Prostate gland (tissue), 2 donors: Measurements from ENCODE around the gene DMD. TPM values are rescaled to one million over a fixed set of nuclear protein-coding genes. Genes with fewer than 3 reads are reported as not detected.

Experiments
- DNase-seq: peaks from one replicate; pipeline ENCODE4 v3.0.0-alpha.2; 2019; ENCODE audit warnings: low spot score
- H3K27ac ChIP-seq, 2 donors: fragments of 200-600 bp; sonication (generic); 2 replicates each; pipeline ENCODE4 v1.5.1; 2017 to 2019
- H3K27me3 ChIP-seq: fragments of 200-600 bp; sonication (generic); replicated peaks from 2 replicates; pipeline ENCODE4 v1.5.1; 2019; ENCODE audit not compliant: insufficient read depth
- H3K36me3 ChIP-seq, 2 donors: fragments of 200-600 bp; sonication (generic); 1 replicate in 1 of 2; 2 replicates in 1 of 2; pipeline versions ENCODE4 v1.5.1 to v1.8.1; 2017 to 2019
- H3K4me1 ChIP-seq: fragments of 200-600 bp; sonication (generic); replicated peaks from 2 replicates; pipeline ENCODE4 v1.5.1; 2019
- H3K4me3 ChIP-seq, 2 donors: fragments of 200-600 bp; sonication (generic); 2 replicates each; pipeline ENCODE4 v1.5.1; 2017 to 2019
- H3K9me3 ChIP-seq: fragments of 200-600 bp; sonication (generic); 2 replicates; pipeline ENCODE4 v1.5.1; 2017
- POLR2A ChIP-seq: fragments of 450-650 bp; IDR thresholded peaks from one replicate; pipeline ENCODE4 v1.6.1; 2016; ENCODE audit warnings: antibody characterized with exemption, mild to moderate bottlenecking
- POLR2AphosphoS5 ChIP-seq: sonication (generic); formaldehyde crosslinking; IDR thresholded peaks from one replicate; pipeline ENCODE4 v1.6.1; 2017; ENCODE audit warnings: antibody characterized with exemption
- WGBS: methylation state at CpG from one replicate; pipeline ENCODE4 v1.1.5; 2018; 5-methylcytosine and 5-hydroxymethylcytosine counted together
- intact Hi-C: fragments of 100-400 bp; cut with DNase I; formaldehyde crosslinking; loops from one replicate; pipeline ENCODE4 v1.14.2; 2022
- total RNA-seq, 2 donors: library from RNA; depleted of rRNA; stranded (reverse); fragments of >200 nt; gene quantifications; one replicate each; pipeline ENCODE4 v1.1.0, GENCODE V29; 2016
- TF ChIP-seq, protein P1 (sequence below), 4 experiments: fragments of 200-600 bp in 2 of 4; fragments of 450-650 bp in 2 of 4; sonication (generic) in 2 of 4; IDR thresholded peaks; 1 replicate in 3 of 4; 2 replicates in 1 of 4; pipeline ENCODE4 v1.5.1; 2016 to 2019; ENCODE audit warnings: antibody characterized with exemption in 4 of 4, mild to moderate bottlenecking in 2 of 4, moderate library complexity in 2 of 4

DMD gene
- total RNA-seq, 2 donors from 2014 or later: 17.6 to 34.8 TPM

DNA sequence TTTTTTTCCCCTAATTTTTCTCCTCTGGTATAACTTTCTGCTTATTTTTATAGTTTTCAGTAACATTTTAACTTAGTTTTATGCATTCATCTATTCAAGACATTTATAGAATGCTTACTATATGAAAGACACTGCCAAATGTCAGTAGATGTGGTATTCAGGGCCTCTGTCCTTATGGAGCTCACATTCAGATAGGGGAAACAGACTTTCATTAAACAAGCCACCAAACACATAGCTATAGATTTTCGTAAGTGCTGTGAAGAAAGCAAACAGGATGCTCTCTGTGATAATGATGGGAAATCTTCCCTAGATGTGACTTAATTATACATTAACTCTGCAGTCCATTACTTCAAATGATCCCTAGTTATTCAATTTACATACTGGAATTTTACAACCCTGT lies 1777.5 kb downstream of the DMD start:
- Histone ChIP-seq H3K4me3 (no peak overlapping the region), H3K27ac (no peak overlapping the region), H3K9me3 (no peaks in the 10 kb centered on the region), H3K4me1 (no peaks in the 10 kb centered on the region), H3K36me3 (no peaks in the 10 kb centered on the region), H3K27me3 (no peaks in the 10 kb centered on the region)
- WGBS: 80% methylated on average over 1 of the region's 1 CpG
- intact Hi-C loops: no loop called here
- DNase-seq: no peak
- TF ChIP-seq, protein P1, sequence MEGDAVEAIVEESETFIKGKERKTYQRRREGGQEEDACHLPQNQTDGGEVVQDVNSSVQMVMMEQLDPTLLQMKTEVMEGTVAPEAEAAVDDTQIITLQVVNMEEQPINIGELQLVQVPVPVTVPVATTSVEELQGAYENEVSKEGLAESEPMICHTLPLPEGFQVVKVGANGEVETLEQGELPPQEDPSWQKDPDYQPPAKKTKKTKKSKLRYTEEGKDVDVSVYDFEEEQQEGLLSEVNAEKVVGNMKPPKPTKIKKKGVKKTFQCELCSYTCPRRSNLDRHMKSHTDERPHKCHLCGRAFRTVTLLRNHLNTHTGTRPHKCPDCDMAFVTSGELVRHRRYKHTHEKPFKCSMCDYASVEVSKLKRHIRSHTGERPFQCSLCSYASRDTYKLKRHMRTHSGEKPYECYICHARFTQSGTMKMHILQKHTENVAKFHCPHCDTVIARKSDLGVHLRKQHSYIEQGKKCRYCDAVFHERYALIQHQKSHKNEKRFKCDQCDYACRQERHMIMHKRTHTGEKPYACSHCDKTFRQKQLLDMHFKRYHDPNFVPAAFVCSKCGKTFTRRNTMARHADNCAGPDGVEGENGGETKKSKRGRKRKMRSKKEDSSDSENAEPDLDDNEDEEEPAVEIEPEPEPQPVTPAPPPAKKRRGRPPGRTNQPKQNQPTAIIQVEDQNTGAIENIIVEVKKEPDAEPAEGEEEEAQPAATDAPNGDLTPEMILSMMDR (IDR thresholded peaks at IDR 0.05): no peak
- no peak for TF ChIP-seq POLR2A
- no peak for TF ChIP-seq POLR2AphosphoS5

DNA sequence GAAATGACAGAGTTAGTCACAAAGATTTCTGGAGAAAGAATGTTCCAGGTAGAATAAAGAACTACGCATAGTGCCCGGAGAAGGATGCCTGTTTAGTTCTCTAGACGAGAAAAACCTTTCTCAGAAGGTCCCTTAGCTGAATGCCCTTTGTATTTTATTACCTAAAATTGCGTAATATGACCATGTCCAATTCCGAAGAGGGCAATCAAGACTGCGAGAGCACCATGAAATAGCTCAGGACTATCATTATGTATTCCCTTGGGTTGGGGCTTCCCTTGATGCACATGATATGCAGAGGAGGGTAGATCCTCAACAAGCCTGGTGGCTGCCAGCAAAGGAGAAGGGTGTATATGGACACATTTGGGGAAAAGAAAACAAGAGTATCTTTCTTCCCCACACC lies 1781.4 kb downstream of the DMD start:
- intact Hi-C loops: no loop called here
- no peak for DNase-seq
- 98% methylated on average over 6 of the region's 6 CpGs for WGBS
- no peaks in the 10 kb centered on the region for H3K27me3 ChIP-seq
- H3K4me3 ChIP-seq: no peak overlapping the region
- no peaks in the 10 kb centered on the region for H3K4me1 ChIP-seq
- TF ChIP-seq, protein P1 (IDR thresholded peaks at IDR 0.05): no peak
- TF ChIP-seq POLR2AphosphoS5: no peak
- TF ChIP-seq POLR2A: no peak
- no peaks in the 10 kb centered on the region for H3K36me3 ChIP-seq
- no peak overlapping the region for H3K27ac ChIP-seq
- no peaks in the 10 kb centered on the region for H3K9me3 ChIP-seq

DNA sequence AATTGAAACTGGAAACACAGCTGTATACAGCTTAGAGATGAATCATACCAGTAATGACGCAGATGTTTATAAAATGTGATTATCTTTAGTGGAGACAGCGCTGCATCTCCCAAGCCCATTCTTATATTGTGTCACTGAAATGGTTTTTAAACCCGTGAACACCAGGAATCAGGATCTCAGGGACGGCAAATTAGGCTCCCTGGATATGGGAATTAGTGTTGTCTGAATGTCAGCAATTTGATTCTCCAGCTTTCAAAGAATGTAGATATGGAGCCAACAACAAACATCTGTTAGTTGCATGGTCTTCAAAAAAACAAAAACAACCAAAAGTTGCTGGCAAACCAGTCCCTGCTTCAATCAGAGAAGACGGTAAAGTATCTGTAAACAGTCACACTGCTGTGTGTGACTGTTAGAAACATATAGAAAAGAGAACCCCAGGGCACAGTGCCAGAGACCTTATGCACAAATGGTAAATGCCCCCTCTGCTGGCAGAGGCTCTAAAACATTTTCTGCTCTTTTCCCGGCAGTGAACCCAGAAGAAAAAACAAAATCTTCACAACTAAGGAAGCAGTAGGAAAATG lies 1787.7 kb downstream of the DMD start:
- intact Hi-C loops: no loop called here
- Histone ChIP-seq H3K27ac (no peak overlapping the region), H3K4me3 (no peak overlapping the region), H3K4me1 (no peaks in the 10 kb centered on the region), H3K36me3 (no peaks in the 10 kb centered on the region), H3K27me3 (no peaks in the 10 kb centered on the region), H3K9me3 (no peaks in the 10 kb centered on the region)
- TF ChIP-seq POLR2AphosphoS5: no peak
- TF ChIP-seq, protein P1 (IDR thresholded peaks at IDR 0.05): peak in 3 of 4 experiments; percentile 17 to 39 (median 32)
- DNase-seq: peak; percentile 14
- WGBS: 26% methylated on average over 6 of the region's 6 CpGs

DNA sequence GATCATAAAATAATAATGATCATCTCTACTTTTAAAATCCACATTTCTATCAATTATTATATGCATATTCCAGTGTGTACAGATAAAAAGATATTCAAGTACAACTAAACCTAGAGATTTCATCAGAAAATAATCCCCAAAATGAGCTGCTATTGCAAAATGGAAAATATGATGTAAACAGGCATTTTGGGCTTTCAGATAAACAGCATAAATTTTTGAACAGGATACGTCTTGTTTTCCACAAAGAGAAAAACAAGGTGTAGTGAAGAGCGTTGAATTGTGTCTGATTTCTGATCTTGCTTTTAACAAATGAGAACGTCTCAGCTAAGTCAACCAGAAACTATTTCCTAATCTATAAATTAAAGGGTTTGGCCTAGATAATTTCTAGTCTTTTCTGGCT lies 1789.9 kb downstream of the DMD start:
- no peaks in the 10 kb centered on the region for H3K4me1 ChIP-seq
- no peaks in the 10 kb centered on the region for H3K27me3 ChIP-seq
- no peak for DNase-seq
- H3K27ac ChIP-seq: no peak overlapping the region
- H3K4me3 ChIP-seq: no peak overlapping the region
- intact Hi-C loops: no loop called here
- H3K9me3 ChIP-seq: no peaks in the 10 kb centered on the region
- 86% methylated on average over 3 of the region's 3 CpGs for WGBS
- H3K36me3 ChIP-seq: no peaks in the 10 kb centered on the region
- TF ChIP-seq, protein P1 (IDR thresholded peaks at IDR 0.05): no peak
- TF ChIP-seq POLR2AphosphoS5 (no peak), POLR2A (no peak)

DNA sequence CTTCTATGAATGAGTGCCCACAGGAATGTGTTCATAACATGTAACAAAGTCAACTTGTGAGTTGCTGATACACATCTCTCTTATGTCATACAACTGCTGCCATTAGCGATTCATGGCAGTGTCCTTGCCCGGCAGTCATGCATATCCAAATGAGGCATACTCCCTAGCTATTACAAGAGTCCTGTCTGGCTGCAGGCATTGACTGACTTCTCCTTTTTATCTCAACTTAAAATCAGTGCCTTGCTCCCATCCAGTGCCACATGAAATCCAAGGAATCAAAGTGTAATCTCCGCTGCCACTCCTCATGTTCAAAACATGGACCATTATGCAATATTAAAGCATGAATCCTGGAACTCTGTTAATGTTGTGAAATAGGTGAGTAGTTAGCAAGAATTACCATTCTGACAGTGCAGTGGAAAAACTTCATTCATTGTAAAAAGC lies 1790.6 kb downstream of the DMD start:
- WGBS: 83% methylated on average over 3 of the region's 3 CpGs
- Histone ChIP-seq H3K9me3 (no peaks in the 10 kb centered on the region), H3K27ac (no peak overlapping the region), H3K4me1 (no peaks in the 10 kb centered on the region), H3K4me3 (no peak overlapping the region), H3K27me3 (no peaks in the 10 kb centered on the region), H3K36me3 (no peaks in the 10 kb centered on the region)
- no peak for DNase-seq
- TF ChIP-seq, protein P1 (IDR thresholded peaks at IDR 0.05): no peak
- intact Hi-C loops: no loop called here
